Measurements from ENCODE around the gene EEF1A2. TPM values are rescaled to one million over a fixed set of nuclear protein-coding genes. Genes with fewer than 3 reads are reported as not detected.

Gene EEF1A2
- total and polyA plus RNA-seq, 2 experiments from 2014 or later: 1.3 to 37.1 TPM

GRCh38 chr20:63505723-63506122 is 6.8 kb upstream of the EEF1A2 start:
- H3K4me1 ChIP-seq (ENCODE audit: insufficient read depth): peaks cover 6% of the 10 kb centered on the region
- Mint-ChIP-seq H3K4me3 (no peak overlapping the region), H3K9me3 (peaks cover 37% of the 10 kb centered on the region), H3K27ac (no peak overlapping the region), H3K4me1 (peaks cover 5% of the 10 kb centered on the region; the same call in 2 of the 3 replicates), H3K36me3 (ENCODE audit: low read depth) (peaks cover 12% of the 10 kb centered on the region), H3K27me3 (ENCODE audit: insufficient read depth, low read depth, poor library complexity) (peaks cover 8% of the 10 kb centered on the region)
- H3K27me3 ChIP-seq (ENCODE audit: insufficient read depth): no peaks in the 10 kb centered on the region
- ATAC-seq: no peak
- H3K4me3 ChIP-seq: no peak overlapping the region
- H2AFZ ChIP-seq: no peak overlapping the region
- H3K27ac ChIP-seq (ENCODE audit: low read depth): no peak overlapping the region
- no peak for DNase-seq (ENCODE audit: low spot score)
- no peaks in the 10 kb centered on the region for H4K20me1 ChIP-seq (replicated peaks; ENCODE audit: insufficient read depth)
- TF ChIP-seq JUNB (IDR thresholded peaks at IDR 0.05; ENCODE audit: unreplicated experiment): no peak
- no peak for TF ChIP-seq ZNF331 (CRISPR knock-in tag; IDR thresholded peaks at IDR 0.05; ENCODE audit: low read depth)
- TF ChIP-seq EZH2 (IDR thresholded peaks at IDR 0.05; ENCODE audit: low read depth, unreplicated experiment): no peak
- TF ChIP-seq CTCF (conservative IDR thresholded peaks at IDR 0.05; ENCODE audit: low read depth in 2 of 2): no peak
- no peak for TF ChIP-seq ZNF462 (CRISPR knock-in tag; IDR thresholded peaks at IDR 0.05)
- TF ChIP-seq, protein P1, sequence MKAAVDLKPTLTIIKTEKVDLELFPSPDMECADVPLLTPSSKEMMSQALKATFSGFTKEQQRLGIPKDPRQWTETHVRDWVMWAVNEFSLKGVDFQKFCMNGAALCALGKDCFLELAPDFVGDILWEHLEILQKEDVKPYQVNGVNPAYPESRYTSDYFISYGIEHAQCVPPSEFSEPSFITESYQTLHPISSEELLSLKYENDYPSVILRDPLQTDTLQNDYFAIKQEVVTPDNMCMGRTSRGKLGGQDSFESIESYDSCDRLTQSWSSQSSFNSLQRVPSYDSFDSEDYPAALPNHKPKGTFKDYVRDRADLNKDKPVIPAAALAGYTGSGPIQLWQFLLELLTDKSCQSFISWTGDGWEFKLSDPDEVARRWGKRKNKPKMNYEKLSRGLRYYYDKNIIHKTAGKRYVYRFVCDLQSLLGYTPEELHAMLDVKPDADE (IDR thresholded peaks at IDR 0.05): no peak
- TF ChIP-seq STAT1 (IDR thresholded peaks at IDR 0.05; ENCODE audit: unreplicated experiment): no peak
- TF ChIP-seq ZNF114 (CRISPR knock-in tag; IDR thresholded peaks at IDR 0.05): no peak
- TF ChIP-seq CREB1 (CRISPR knock-in tag; IDR thresholded peaks at IDR 0.05; ENCODE audit: low read depth): no peak
- TF ChIP-seq EZH2phosphoT487 (IDR thresholded peaks at IDR 0.05; ENCODE audit: unreplicated experiment): no peak
- TF ChIP-seq NANOG (IDR thresholded peaks at IDR 0.05; ENCODE audit: borderline replicate concordance): no peak
- TF ChIP-seq, protein P2, sequence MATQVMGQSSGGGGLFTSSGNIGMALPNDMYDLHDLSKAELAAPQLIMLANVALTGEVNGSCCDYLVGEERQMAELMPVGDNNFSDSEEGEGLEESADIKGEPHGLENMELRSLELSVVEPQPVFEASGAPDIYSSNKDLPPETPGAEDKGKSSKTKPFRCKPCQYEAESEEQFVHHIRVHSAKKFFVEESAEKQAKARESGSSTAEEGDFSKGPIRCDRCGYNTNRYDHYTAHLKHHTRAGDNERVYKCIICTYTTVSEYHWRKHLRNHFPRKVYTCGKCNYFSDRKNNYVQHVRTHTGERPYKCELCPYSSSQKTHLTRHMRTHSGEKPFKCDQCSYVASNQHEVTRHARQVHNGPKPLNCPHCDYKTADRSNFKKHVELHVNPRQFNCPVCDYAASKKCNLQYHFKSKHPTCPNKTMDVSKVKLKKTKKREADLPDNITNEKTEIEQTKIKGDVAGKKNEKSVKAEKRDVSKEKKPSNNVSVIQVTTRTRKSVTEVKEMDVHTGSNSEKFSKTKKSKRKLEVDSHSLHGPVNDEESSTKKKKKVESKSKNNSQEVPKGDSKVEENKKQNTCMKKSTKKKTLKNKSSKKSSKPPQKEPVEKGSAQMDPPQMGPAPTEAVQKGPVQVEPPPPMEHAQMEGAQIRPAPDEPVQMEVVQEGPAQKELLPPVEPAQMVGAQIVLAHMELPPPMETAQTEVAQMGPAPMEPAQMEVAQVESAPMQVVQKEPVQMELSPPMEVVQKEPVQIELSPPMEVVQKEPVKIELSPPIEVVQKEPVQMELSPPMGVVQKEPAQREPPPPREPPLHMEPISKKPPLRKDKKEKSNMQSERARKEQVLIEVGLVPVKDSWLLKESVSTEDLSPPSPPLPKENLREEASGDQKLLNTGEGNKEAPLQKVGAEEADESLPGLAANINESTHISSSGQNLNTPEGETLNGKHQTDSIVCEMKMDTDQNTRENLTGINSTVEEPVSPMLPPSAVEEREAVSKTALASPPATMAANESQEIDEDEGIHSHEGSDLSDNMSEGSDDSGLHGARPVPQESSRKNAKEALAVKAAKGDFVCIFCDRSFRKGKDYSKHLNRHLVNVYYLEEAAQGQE (IDR thresholded peaks at IDR 0.05; ENCODE audit: unreplicated experiment): no peak
- no peak for TF ChIP-seq POLR2AphosphoS5 (IDR thresholded peaks at IDR 0.05; ENCODE audit: low read depth)
- H3F3A ChIP-seq (replicated peaks; ENCODE audit: low read depth): 0 out of 2 replicates have a peak, but pooled peaks cover 3% of the 10 kb centered on the region
- no peak overlapping the region for H3K4me2 ChIP-seq
- H3K9me2 ChIP-seq (ENCODE audit: insufficient read depth): no peaks in the 10 kb centered on the region
- H3K79me2 ChIP-seq (replicated peaks; ENCODE audit: insufficient read depth): no peaks in the 10 kb centered on the region
- H3K36me3 ChIP-seq (ENCODE audit: insufficient read depth): no peaks in the 10 kb centered on the region

All from GM23338 (cell line).